OCI-M1 (cell line): ENCODE results near the gene RNF220.

ENCODE experiments used
- DNase-seq: peaks from one replicate; lab custom pipeline; 2025; lab: John Stamatoyannopoulos, UW

Gene RNF220

GRCh38 chr1:44587796-44588460 is 182.9 kb downstream of the RNF220 start:
- no peak for DNase-seq

DNA sequence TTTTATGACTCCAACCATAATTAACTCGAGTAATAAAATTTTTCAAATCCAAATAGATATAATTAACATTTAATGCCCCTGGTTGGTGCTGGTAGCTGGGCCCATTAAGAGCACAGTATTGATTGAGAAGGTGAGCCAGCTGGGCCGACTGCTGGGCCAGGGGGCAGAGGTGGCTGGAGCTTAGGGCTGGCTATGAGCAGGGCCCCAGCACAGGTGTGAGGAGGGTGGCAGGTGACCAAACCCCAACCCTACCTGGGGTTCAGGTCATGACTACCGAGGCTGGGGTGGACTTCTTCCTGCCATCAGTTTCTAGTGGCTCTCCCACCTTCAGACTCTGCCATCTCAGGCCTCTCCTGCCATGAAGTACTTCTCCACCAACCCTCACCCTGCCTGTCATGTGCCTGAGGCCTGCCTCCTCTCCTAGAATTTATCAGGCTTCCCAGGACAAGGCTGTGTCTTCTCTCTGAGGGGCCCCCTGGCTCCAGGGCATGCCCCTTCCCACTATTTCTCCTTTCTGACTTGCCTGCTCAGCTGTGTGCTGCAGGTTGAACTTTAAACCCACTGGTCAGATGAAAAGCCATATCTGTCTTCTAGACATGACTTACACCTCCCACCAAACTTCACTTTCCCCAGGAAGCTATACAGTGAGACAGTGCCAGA is 183.6 kb downstream of the RNF220 start:
- DNase-seq: no peak

- no peak for DNase-seq
These were observed 185.4 kb downstream of the RNF220 start for GRCh38 chr1:44590475-44590874.

DNA sequence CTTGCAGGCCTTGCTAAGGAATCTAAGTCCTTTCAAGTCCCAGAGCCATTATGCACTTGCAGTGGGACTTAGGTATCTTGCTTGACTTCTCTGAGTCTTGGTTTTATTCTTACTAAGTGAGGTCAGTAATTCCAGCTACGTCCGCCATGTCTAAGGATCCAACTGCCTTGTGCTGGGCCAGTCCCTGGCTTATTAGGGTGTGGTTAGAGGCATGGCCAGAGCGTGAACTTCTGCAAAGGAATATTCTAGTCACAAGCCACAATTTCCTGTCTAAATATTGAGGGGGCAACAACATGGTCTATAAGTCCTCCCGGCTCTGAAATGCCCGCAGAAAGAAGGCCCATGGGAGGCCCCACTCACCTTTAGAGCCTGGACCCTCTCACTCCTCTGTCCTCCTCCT is 186.3 kb downstream of the RNF220 start:
- no peak for DNase-seq

- DNase-seq: no peak
These were observed 187.4 kb downstream of the RNF220 start for GRCh38 chr1:44592208-44593145.

DNA sequence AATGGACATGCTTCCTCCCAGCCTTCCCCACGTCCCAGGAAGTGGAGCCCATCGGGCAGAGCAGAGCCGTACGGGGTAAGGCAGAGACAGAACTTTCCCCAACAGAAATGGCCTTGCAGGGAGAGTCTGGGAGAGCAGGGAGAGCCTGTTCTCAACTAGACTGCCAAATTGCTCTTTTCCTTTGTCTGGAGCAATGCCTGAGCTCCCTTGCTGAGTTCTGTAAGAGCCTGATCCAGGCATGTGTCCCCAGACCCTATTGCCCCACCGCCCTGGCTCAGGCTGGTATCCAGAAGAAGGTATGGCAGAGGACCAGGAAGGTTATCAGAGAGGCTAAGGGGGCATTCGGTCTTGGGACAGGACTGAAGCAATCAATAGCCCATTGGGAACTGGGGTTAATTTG is 189.3 kb downstream of the RNF220 start:
- no peak for DNase-seq

- DNase-seq: peak; percentile 78
These were observed 190.0 kb downstream of the RNF220 start for GRCh38 chr1:44594871-44595735.

DNA sequence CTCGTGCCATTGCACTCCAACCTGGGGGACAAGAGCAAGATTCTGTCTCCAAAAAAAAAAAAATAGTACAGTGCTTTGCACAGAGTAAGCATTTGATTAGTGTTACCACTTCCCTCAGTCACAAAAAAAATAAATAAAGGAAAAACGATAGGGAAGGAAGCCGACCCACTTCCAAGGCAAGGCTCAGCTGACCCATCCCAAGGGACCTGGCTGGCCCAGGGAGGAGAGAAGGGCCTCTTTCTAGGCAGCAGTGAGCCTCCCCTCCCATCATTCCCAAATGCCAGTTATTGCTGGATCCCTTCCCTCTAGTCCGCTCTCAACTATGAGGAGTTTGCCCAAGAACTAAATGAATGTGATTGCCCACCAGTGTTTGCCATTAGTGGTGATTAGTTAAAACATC is 191.5 kb downstream of the RNF220 start:
- DNase-seq: no peak

DNA sequence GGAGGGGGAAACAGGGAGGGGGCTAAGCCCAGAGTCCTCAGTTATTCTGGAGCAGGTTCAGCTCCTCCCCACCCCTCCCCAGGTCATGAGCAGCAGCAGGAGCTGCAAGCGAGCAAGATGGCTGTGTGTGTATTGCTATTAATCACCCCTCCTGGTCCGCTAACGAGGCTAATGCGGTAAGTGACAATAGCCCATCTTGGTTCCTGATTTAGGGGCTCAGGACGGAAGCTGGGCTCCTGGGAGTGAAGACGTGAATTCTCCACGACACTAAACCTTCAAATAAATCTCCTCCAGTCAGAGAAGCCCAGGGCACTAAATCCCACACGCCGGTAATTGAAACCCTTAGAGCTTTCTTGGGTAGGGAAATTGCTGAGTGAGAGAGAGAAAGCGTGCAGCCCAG is 193.1 kb downstream of the RNF220 start:
- no peak for DNase-seq

GRCh38 chr1:44602634-44603628 is 197.9 kb downstream of the RNF220 start:
- DNase-seq: no peak

DNA sequence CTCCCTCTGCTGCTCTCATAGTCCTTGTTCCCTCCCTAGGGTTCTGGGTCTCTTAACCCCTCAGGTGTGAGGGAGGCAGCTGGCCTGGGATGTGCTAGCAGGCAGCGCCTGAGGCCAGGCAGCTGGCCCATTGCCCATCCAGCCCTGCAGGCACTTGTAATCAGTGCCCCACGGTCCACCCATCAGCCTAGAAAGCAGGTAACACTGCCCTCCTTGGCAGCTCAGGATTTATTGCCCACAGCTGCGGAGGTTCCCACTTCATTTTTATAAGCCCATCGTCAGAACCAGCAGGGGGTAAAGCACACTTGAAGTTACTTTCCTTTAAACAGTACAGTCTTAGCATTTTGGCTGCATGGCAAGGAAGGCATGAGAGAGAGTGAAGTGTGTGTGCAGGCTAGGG is 198.7 kb downstream of the RNF220 start:
- DNase-seq: no peak

DNA sequence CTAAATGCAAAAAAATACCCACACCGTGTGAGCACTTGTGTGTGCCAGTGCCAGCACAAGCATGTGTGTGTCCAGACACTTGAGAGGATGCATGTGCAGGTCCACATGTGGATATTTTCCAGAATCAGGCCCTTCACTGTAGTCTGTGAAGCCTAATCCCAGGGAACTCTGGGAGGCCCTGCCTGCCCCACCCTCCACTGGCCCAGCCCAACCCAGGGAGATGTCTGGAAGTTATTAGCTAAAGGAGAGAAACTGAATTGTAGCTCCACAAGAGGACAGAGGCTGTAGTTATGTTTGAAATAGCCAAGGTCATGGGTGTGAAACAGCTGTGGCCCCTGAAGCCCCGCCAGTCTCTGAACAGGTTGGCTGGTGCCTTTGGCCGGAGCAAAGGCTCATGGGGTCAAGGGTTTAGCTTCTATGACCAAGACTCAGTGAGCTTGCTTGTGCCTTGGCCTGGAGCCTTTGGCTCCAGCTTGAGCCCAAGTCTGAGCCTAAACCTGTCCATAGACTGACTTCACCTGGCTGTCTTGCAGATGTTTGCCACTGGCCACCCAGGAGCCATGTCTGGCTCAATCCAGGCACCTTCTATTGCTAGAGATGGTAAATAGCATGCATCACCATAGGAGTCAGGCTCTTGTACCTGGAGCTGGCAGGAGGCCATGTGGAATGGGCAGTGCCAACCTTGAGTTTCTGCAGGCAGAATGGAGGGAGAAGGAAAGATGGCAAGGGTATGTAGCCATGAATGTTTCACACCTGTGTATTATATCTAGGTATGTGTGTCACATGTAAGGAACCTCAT is 199.3 kb downstream of the RNF220 start:
- no peak for DNase-seq

GRCh38 chr1:44605914-44606615 is 201.0 kb downstream of the RNF220 start:
- no peak for DNase-seq

- no peak for DNase-seq
These were observed 201.7 kb downstream of the RNF220 start for GRCh38 chr1:44606701-44607281.

GRCh38 chr1:44608141-44608540 is 203.1 kb downstream of the RNF220 start:
- DNase-seq: peak; percentile 42

GRCh38 chr1:44609412-44609767 is 204.3 kb downstream of the RNF220 start:
- DNase-seq: peak; percentile 80

DNA sequence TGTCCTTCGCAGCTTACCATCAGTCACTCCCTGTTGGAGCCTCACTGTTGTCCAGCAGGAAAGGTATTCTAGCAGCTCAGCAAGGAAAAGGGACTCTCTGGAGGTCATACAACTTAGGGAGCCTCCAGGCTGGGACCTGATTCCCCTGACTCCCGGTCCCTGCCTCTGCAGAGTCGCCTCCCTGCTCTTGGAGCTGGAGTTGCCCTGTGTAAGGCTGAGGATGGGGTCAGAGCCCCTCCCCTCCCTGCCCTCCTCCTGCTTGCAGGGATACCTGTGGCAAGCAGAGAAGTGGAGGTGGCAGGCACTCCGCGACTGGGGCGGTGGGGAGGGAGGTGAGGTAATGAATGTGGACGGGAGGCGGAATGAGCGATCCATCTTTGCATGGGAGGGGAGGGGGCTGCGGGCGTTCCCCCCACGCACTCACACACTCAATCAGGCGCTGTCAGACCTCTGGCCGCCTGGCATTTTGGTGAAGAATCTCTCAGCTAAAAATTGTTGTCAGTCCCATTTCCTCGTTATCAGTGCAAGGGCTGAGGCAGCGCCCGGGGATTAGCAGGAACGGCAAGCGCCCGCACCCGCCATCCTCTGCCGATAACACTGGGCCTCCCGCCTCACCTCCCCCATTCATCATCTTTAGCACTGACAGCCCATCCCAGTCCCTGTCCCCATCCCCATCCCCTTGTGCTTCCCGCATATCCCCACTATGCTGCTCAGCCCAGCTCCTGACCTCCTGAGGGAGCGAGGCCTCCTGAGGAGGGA is 204.9 kb downstream of the RNF220 start:
- DNase-seq: peak; percentile 74

- no peak for DNase-seq
These were observed 205.6 kb downstream of the RNF220 start for GRCh38 chr1:44610527-44611148.
